Heart right ventricle (tissue), 16 donors: ENCODE measurements around the gene SSU72. TPM values are rescaled to one million over a fixed set of nuclear protein-coding genes. Genes with fewer than 3 reads are reported as not detected.
A peak's percentile ranks its signal among the peaks of the same experiment; 100 is the strongest.
"Not testable (repeated sequence)": the region's sequence is repeated elsewhere in the genome, so short reads cannot be mapped to it uniquely, and the experiment has no call there.

Experiments
- ATAC-seq, 8 donors: fragments of 200-7000 bp; cut with Tn5 transposase; one replicate each; pipeline ENCODE4 v1.9.1; 2020; ENCODE audit warnings: mild to moderate bottlenecking in 8 of 8, moderate library complexity in 8 of 8, moderate number of reproducible peaks in 1 of 8
- DNase-seq, 2 donors: peaks; one replicate each; pipeline ENCODE4 v3.0.0-alpha.2; 2020
- H3K27ac ChIP-seq, 10 donors: fragments of 200-600 bp; sonication (generic) in 2 of 10; one replicate each; pipeline versions ENCODE4 v1.5.0 to v1.8.0; 2020 to 2022; ENCODE audit warnings: mild to moderate bottlenecking in 3 of 10
- H3K27me3 ChIP-seq, 7 donors: fragments of 200-600 bp; one replicate each; pipeline ENCODE4 v1.8.0; 2021 to 2022; ENCODE audit warnings: mild to moderate bottlenecking in 2 of 7
- H3K36me3 ChIP-seq, 9 donors: fragments of 200-600 bp; sonication (generic) in 1 of 9; one replicate each; pipeline versions ENCODE4 v1.5.0 to v1.8.0; 2020 to 2022; ENCODE audit warnings: mild to moderate bottlenecking in 2 of 9
- H3K4me1 ChIP-seq, 9 donors: fragments of 200-600 bp; sonication (generic) in 1 of 9; one replicate each; pipeline versions ENCODE4 v1.5.0 to v1.8.0; 2020 to 2022; ENCODE audit warnings: mild to moderate bottlenecking in 4 of 9
- H3K4me3 ChIP-seq, 10 donors: fragments of 200-600 bp; sonication (generic) in 2 of 10; one replicate each; pipeline versions ENCODE4 v1.5.0 to v1.8.0; 2020 to 2022; ENCODE audit warnings: mild to moderate bottlenecking in 7 of 10, moderate library complexity in 2 of 10
- H3K9me3 ChIP-seq, 11 donors: fragments of 200-600 bp in 10 of 11; sonication (generic) in 2 of 11; one replicate each; pipeline versions ENCODE4 v1.5.0 to v1.8.0; 2013 to 2022; ENCODE audit warnings: mild to moderate bottlenecking in 2 of 11, control low read depth in 1 of 11, moderate library complexity in 1 of 11
- WGBS, 2 donors: extraction: QIAGEN DNeasy Blood & Tissue Kit; methylation state at CpG; one replicate each; pipeline ENCODE4 v1.1.7; 2013; ENCODE audit warnings: inconsistent platforms in 1 of 2; 5-methylcytosine and 5-hydroxymethylcytosine counted together
- intact Hi-C, 10 donors: fragments of 100-400 bp; cut with DNase I; formaldehyde crosslinking; loops; one replicate each; pipeline versions ENCODE4 v1.11.1 to v1.14.2; 2022
- polyA plus RNA-seq, 2 donors: library from polyadenylated mRNA; stranded (reverse); fragments of 200-250 nt; gene quantifications; one replicate each; pipeline ENCODE4 v1.2.3, GENCODE V29; 2013
- total RNA-seq, 10 donors: library from RNA; stranded (reverse); fragmentation: NEBNext Ultra II Directional in 3 of 10; extraction: Animal tissue kit (Norgen Biotek cat#: 25700) in 3 of 10; gene quantifications; one replicate each; pipeline versions ENCODE4 v1.2.1 to v1.2.4, GENCODE V29; 2021 to 2023
- TF ChIP-seq, protein P1 (sequence below), 9 donors: fragments of 200-600 bp; sonication (generic) in 2 of 9; IDR thresholded peaks; one replicate each; pipeline versions ENCODE4 v1.5.0 to v1.8.0; 2021 to 2022; ENCODE audit warnings: antibody characterized with exemption in 9 of 9, mild to moderate bottlenecking in 5 of 9, moderate library complexity in 1 of 9
- donor health status: Arrhythmogenic right ventricular cardiomyopathy.
- donor health status: ischemic (EF 13 %, LVEDD 7.1; RV severe dilation, severe dysfunction).
- donor health status: healthy with polysubstance abuse.
- donor health status: DM: no; HTN: yes; CAD: no.
- donor health status: DM: no; HTN: no; CAD: no.
- donor health status: ischemic (EF 25% LVEDD 6.9; RV normal size, moderate dysfunction).
- donor health status: ischemic (EF 25% LVEDD 5.7; RV mildly dilated, moderate dysfunction).
- donor health status: healthy.
- donor health status: DM: yes; HTN: yes; CAD: no.
- donor health status: Ischemic cardiomyopathy.
- donor health status: ischemic (EF 35%, LVEDD 5.7; RV mildly dilated, moderate dysfunction).
- donor health status: nonischemic (EF 11% LVEDD 7.7; RV severe dilation, severe dysfunction).
- donor health status: DM: yes; HTN: yes; CAD: no.
- donor health status: PGD.
- donor health status: ischemic (EF 29% LVEDD 5.4; RV normal size, mild dysfunction).
- donor health status: nonischemic (EF 23%, LVEDD 6.1; RV moderate dilation, normal function).

SSU72 gene
- total and polyA plus RNA-seq, 12 donors: 73.8 to 138 (median 87.2) TPM

DNA sequence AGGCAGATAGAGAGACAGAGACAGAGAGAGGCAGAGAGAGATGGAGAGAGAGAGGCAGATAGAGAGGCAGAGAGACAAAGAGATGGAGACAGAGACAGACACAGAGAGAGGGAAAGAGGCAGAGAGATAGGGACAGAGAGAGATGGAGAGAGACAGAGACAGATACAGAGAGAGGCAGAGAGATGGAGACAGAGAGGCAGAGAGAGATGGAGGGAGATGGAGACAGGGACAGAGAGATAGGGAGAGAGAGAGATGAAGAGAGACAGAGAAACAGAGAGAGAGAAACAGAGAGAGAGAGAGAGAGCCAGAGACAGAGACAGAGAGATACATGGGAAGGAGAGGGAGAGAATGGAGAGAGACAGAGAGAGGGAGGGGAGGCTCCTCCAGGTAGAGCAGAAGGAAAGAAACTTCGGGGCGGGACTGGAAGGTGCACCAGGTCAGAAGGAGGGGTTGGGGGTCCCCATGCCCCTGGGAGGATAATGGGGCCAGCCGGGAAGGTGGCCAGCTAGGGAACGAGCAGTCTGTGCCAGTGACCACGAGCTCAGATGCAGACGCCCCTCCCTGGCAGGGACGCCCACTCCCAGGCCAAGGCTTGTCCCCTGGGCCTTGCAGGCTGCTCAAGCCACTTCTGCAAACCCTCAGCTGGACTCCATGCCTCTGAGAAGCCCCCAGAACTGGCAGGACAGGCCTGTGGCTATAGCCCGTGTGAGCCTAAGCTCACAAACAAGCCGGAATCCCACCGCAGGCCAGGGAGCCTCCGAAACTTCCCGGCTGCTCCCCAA, 22.0 kb upstream of the SSU72 start:
- no peaks in the 10 kb centered on the region for H3K9me3 ChIP-seq
- H3K36me3 ChIP-seq: no peaks in the 10 kb centered on the region
- intact Hi-C loops: no loop called here
- 35 to 36% methylated on average over 12 of the region's 12 CpGs for WGBS, 2 donors
- H3K27ac ChIP-seq: no peak overlapping the region
- DNase-seq (no peak), ATAC-seq (peak in 1 of 8 donors; percentile 4)
- peaks cover 0 to 30% (median 14%) of the 10 kb centered on the region in 9 donors for H3K4me1 ChIP-seq
- H3K4me3 ChIP-seq: no peak overlapping the region
- H3K27me3 ChIP-seq: peaks cover 13 to 51% (median 38%) of the 10 kb centered on the region in 7 donors
- TF ChIP-seq, protein P1, sequence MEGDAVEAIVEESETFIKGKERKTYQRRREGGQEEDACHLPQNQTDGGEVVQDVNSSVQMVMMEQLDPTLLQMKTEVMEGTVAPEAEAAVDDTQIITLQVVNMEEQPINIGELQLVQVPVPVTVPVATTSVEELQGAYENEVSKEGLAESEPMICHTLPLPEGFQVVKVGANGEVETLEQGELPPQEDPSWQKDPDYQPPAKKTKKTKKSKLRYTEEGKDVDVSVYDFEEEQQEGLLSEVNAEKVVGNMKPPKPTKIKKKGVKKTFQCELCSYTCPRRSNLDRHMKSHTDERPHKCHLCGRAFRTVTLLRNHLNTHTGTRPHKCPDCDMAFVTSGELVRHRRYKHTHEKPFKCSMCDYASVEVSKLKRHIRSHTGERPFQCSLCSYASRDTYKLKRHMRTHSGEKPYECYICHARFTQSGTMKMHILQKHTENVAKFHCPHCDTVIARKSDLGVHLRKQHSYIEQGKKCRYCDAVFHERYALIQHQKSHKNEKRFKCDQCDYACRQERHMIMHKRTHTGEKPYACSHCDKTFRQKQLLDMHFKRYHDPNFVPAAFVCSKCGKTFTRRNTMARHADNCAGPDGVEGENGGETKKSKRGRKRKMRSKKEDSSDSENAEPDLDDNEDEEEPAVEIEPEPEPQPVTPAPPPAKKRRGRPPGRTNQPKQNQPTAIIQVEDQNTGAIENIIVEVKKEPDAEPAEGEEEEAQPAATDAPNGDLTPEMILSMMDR (IDR thresholded peaks at IDR 0.05): no peak

- Histone ChIP-seq H3K4me1 (peaks cover 0 to 24% (median 10%) of the 10 kb centered on the region in 9 donors), H3K27me3 (peaks cover 13 to 39% (median 24%) of the 10 kb centered on the region in 7 donors)
- H3K4me3 ChIP-seq, ATAC-seq, DNase-seq, H3K9me3 ChIP-seq, H3K27ac ChIP-seq, H3K36me3 ChIP-seq, intact Hi-C loops: not testable (repeated sequence)
- WGBS, 2 donors: 81 to 88% methylated on average over 2 of the region's 2 CpGs
Measured at GRCh38 chr1:1595341-1595740, 20.7 kb upstream of the SSU72 start.

DNA sequence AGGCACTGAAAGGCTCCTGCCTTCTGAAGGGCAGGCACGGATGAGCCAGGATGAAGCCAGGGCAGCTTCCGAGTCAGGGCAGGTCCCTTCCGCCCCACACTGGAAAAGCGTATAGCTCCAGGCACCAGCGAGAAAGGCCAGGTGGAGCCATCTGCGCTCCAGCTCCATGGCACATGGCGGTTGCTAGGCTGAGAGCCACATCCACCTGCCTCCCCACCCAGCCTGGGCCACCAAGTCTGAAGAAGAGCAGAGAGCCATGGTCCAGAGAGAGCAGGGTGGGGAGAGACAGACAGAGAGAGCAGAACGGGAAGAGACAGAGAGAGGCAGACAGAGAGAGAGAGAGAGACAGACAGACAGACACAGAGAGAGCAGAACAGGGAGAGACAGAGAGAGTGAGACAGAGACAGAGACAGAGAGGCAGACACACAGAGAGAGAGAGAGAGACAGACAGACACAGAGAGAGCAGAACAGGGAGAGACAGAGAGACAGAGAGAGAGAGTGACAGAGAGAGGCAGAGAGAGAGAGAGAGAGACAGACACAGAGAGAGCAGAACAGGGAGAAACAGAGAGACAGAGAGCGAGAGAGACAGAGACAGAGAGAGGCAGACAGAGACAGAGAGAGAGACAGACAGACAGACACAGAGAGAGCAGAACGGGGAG, 20.1 kb upstream of the SSU72 start:
- no peaks in the 10 kb centered on the region for H3K36me3 ChIP-seq
- TF ChIP-seq, protein P1 (IDR thresholded peaks at IDR 0.05): no peak
- ATAC-seq: no peak
- H3K27ac ChIP-seq: no peak overlapping the region
- H3K4me1 ChIP-seq: peaks cover 0 to 22% (median 7%) of the 10 kb centered on the region in 9 donors
- H3K27me3 ChIP-seq: peaks cover 11 to 39% (median 26%) of the 10 kb centered on the region in 7 donors
- DNase-seq: no peak
- intact Hi-C loops: no loop called here
- no peak overlapping the region for H3K4me3 ChIP-seq
- 59 to 65% methylated on average over 10 of the region's 10 CpGs for WGBS, 2 donors
- no peaks in the 10 kb centered on the region for H3K9me3 ChIP-seq

GRCh38 chr1:1593834-1594601, 19.4 kb upstream of the SSU72 start:
- Histone ChIP-seq H3K4me3 (no peak overlapping the region), H3K4me1 (peaks cover 0 to 18% (median 7%) of the 10 kb centered on the region in 9 donors), H3K27me3 (peaks cover 7 to 40% (median 24%) of the 10 kb centered on the region in 7 donors), H3K9me3 (no peaks in the 10 kb centered on the region), H3K27ac (no peak overlapping the region), H3K36me3 (no peaks in the 10 kb centered on the region)
- intact Hi-C loops: no loop called here
- 79 to 84% methylated on average over 24 of the region's 24 CpGs for WGBS, 2 donors
- no peak for DNase-seq
- ATAC-seq: no peak
- TF ChIP-seq, protein P1 (IDR thresholded peaks at IDR 0.05): no peak
